ENCODE measurements around the gene KCNN1. TPM values are rescaled to one million over a fixed set of nuclear protein-coding genes. Genes with fewer than 3 reads are reported as not detected.

KCNN1 gene
- total RNA-seq, 1 experiment from 2014 or later, result 0.61 TPM

GRCh38 chr19:17997969-17998826 is 31.3 kb downstream of the KCNN1 start:
- no peak for TF ChIP-seq ZNF274 (IDR thresholded peaks at IDR 0.05; ENCODE audit: low read depth, low read length)
- peak; percentile 23 to 67 (median 28); a peak in 4 of 6 replicates for TF ChIP-seq CTCF (IDR thresholded peaks at IDR 0.05 in 2 of 3, conservative IDR thresholded peaks at IDR 0.05 in 1 of 3; ENCODE audit: borderline replicate concordance in 1 of 3, insufficient read depth in 1 of 3, low read depth in 2 of 3, low read length in 2 of 3)
- TF ChIP-seq POLR2A (IDR thresholded peaks at IDR 0.05; ENCODE audit: borderline replicate concordance, extremely low read depth, insufficient read depth, insufficient read length), result peak; percentile 86
- no peak for TF ChIP-seq SRF (IDR thresholded peaks at IDR 0.05; ENCODE audit: low read depth)
- TF ChIP-seq CBX3 (IDR thresholded peaks at IDR 0.05; ENCODE audit: low read depth), result no peak; the same call in 1 of the 2 replicates
- peak; percentile 29 for TF ChIP-seq TCF7L2 (IDR thresholded peaks at IDR 0.05; ENCODE audit: borderline replicate concordance, extremely low read depth, insufficient read depth, insufficient read length)
- peak; percentile 69 for TF ChIP-seq ZFX (IDR thresholded peaks at IDR 0.05)
- TF ChIP-seq EGR1 (IDR thresholded peaks at IDR 0.05; ENCODE audit: low read depth), result peak; percentile 40; the same call in 1 of the 2 replicates
- no peak for TF ChIP-seq REST (IDR thresholded peaks at IDR 0.05; ENCODE audit: low read depth)
- TF ChIP-seq POLR2AphosphoS5 (IDR thresholded peaks at IDR 0.05; ENCODE audit: low read depth, low read length), result peak; percentile 88
- TF ChIP-seq SP1 (IDR thresholded peaks at IDR 0.05; ENCODE audit: low read depth), result peak; percentile 43; the same call in 1 of the 2 replicates
- peak overlapping the region; percentile 61 to 67 for H3K4me3 ChIP-seq (replicated peaks in 1 of 2; ENCODE audit: low read depth in 1 of 2, low read length in 2 of 2)
- ATAC-seq, result peak; percentile 64
- intact Hi-C loops (cut with micrococcal nuclease), result loop anchor here (1.0 to 5.0 kb wide), 4 partner anchors 51 to 141 kb away; partner anchors contain the start of genes RPL18A and SLC5A5
- peaks cover 28 to 58% of the 10 kb centered on the region in 2 experiments for H3K4me1 ChIP-seq (ENCODE audit: control insufficient read depth in 1 of 2, insufficient read depth in 2 of 2, low read length in 2 of 2)
- peak overlapping the region; percentile 94 for H3K27ac ChIP-seq (ENCODE audit: low read depth, low read length)
- CTCF ChIA-PET, result interaction anchor here (1.0 to 6.2 kb wide), 16 partner anchors 20 to 224 kb away, joined by 3 to 127 read pairs (median 6); partner anchors contain the start of genes CCDC124 and RPL18A
- RAD21 ChIA-PET (ENCODE audit: low non-redundant PET in 1 of 2, low total read pairs in 2 of 2, uncharacterized antibody in 2 of 2, unreplicated experiment in 2 of 2), result interaction anchor here (0.6 to 2.5 kb wide), 3 partner anchors 51 to 63 kb away, joined by 3 to 16 read pairs (median 4); no protein-coding TSS in a partner anchor
- peak; percentile 60 for DNase-seq (ENCODE audit: low read depth, low spot score)
- POLR2A ChIA-PET, result interaction anchor here (0.6 to 2.1 kb wide), 21 partner anchors 11 to 294 kb away, joined by 3 to 11 read pairs (median 3); partner anchors contain the start of genes JUND, MAP1S and RPL18A
- no peaks in the 10 kb centered on the region for H4K20me1 ChIP-seq (ENCODE audit: insufficient read depth)
- no TSS peak for BruUV-seq (replicated peaks)
- H3K4me2 ChIP-seq (ENCODE audit: low read length), result peak overlapping the region; percentile 74
- H3K79me2 ChIP-seq (ENCODE audit: insufficient read depth, low read length), result peaks cover 20% of the 10 kb centered on the region
- H3K27me3 ChIP-seq (ENCODE audit: insufficient read depth, low read length), result no peaks in the 10 kb centered on the region
- H2AFZ ChIP-seq (ENCODE audit: low read depth, low read length, poor library complexity, severe bottlenecking), result no peak overlapping the region
- H3K36me3 ChIP-seq (ENCODE audit: control insufficient read depth in 1 of 2, insufficient read depth in 2 of 2, low read length in 2 of 2), result no peaks in the 10 kb centered on the region
- H3K9ac ChIP-seq (ENCODE audit: low read length), result peak overlapping the region; percentile 76
- H3K9me3 ChIP-seq (ENCODE audit: control insufficient read depth in 1 of 2, insufficient read depth in 1 of 2, low read depth in 1 of 2, low read length in 2 of 2), result no peaks in the 10 kb centered on the region
- no peaks in the 10 kb centered on the region for H3K9me2 ChIP-seq (ENCODE audit: insufficient read depth)

Measured in HCT116 (cell line).